Suprapubic skin (tissue), 4 donors: ENCODE results near the gene MARCHF10. TPM values are rescaled to one million over a fixed set of nuclear protein-coding genes. Genes with fewer than 3 reads are reported as not detected.

Experiments used
- DNase-seq, 2 donors: peaks; one replicate each; pipeline ENCODE4 v3.0.0-alpha.2; 2019; ENCODE audit warnings: low spot score in 2 of 2
- H3K27ac ChIP-seq: fragments of 200-600 bp; sonication (generic); one replicate; pipeline ENCODE4 v1.5.1; 2019
- H3K27me3 ChIP-seq: fragments of 200-600 bp; sonication (generic); one replicate; pipeline ENCODE4 v1.5.1; 2019
- H3K36me3 ChIP-seq: fragments of 200-600 bp; sonication (generic); one replicate; pipeline ENCODE4 v1.5.1; 2019
- H3K4me1 ChIP-seq: fragments of 200-600 bp; sonication (generic); one replicate; pipeline ENCODE4 v1.5.1; 2019
- H3K4me3 ChIP-seq: fragments of 200-600 bp; sonication (generic); one replicate; pipeline ENCODE4 v1.5.1; 2019; ENCODE audit warnings: mild to moderate bottlenecking
- H3K9me3 ChIP-seq: fragments of 200-600 bp; sonication (generic); one replicate; pipeline ENCODE4 v1.5.1; 2019
- EP300 ChIP-seq: sonication (generic); formaldehyde crosslinking; IDR thresholded peaks from one replicate; pipeline ENCODE4 v1.6.1; 2017; ENCODE audit warnings: antibody characterized with exemption
- POLR2A ChIP-seq, 2 donors: fragments of 450-650 bp; IDR thresholded peaks; one replicate each; pipeline ENCODE4 v1.6.1; 2017; ENCODE audit warnings: antibody characterized with exemption in 2 of 2, mild to moderate bottlenecking in 2 of 2, moderate library complexity in 2 of 2
- POLR2AphosphoS5 ChIP-seq, 3 donors: sonication (generic); formaldehyde crosslinking; IDR thresholded peaks; one replicate each; pipeline ENCODE4 v1.6.1; 2017; ENCODE audit warnings: antibody characterized with exemption in 3 of 3
- WGBS: methylation state at CpG from one replicate; pipeline ENCODE4 v1.1.5; 2018; 5-methylcytosine and 5-hydroxymethylcytosine counted together
- total RNA-seq, 4 donors: library from RNA; depleted of rRNA; stranded (reverse); fragments of >200 nt; gene quantifications; one replicate each; pipeline ENCODE4 v1.1.0, GENCODE V29; 2016
- TF ChIP-seq, protein P1 (sequence below), 2 donors: fragments of 200-600 bp in 1 of 2; fragments of 450-650 bp in 1 of 2; sonication (generic) in 1 of 2; IDR thresholded peaks; one replicate each; pipeline ENCODE4 v1.5.1; 2016 to 2019; ENCODE audit warnings: antibody characterized with exemption in 2 of 2, mild to moderate bottlenecking in 1 of 2, moderate library complexity in 1 of 2

The MARCHF10 gene
- total RNA-seq, 4 donors from 2014 or later, result not detected

DNA sequence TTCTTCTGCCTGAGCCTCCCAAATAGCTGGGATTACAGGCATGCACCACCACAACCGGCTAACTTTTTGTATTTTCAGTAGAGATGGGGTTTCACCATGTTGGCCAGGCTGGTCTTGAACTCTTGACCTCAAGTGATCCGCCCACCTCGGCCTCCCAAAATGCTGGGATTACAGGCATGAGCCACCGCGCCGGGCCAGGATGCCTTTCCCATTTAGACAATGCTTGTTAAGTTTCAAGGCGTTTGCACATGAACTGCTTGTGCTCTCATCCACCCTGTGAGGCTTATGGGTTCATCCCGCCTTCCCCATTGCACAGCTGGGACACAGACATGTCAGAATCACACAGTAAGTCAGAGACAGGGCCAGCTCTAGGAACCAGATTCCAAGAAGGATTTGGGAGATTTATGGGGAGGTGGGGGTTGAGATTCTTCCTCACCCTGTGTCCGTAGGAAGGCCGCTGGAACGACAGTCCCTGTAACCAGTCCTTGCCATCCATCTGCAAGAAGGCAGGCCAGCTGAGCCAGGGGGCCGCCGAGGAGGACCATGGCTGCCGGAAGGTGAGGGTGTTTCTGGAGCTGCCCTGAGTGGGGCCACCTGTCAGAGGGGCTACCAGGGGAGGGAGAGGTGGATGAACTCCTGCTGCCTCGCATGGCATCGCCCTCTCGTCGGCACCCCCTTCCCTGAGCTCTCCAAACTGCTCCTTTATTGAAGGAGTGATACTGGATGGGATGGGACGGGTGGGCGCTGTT lies 134.3 kb downstream of the MARCHF10 start:
- Histone ChIP-seq H3K4me3 (no peak overlapping the region), H3K36me3 (peaks cover 26% of the 10 kb centered on the region), H3K4me1 (peaks cover 54% of the 10 kb centered on the region), H3K27me3 (no peaks in the 10 kb centered on the region), H3K9me3 (no peaks in the 10 kb centered on the region), H3K27ac (no peak overlapping the region)
- TF ChIP-seq EP300 (no peak), POLR2A (IDR thresholded peaks at IDR 0.05) (no peak), POLR2AphosphoS5 (IDR thresholded peaks at IDR 0.05) (no peak)
- TF ChIP-seq, protein P1, sequence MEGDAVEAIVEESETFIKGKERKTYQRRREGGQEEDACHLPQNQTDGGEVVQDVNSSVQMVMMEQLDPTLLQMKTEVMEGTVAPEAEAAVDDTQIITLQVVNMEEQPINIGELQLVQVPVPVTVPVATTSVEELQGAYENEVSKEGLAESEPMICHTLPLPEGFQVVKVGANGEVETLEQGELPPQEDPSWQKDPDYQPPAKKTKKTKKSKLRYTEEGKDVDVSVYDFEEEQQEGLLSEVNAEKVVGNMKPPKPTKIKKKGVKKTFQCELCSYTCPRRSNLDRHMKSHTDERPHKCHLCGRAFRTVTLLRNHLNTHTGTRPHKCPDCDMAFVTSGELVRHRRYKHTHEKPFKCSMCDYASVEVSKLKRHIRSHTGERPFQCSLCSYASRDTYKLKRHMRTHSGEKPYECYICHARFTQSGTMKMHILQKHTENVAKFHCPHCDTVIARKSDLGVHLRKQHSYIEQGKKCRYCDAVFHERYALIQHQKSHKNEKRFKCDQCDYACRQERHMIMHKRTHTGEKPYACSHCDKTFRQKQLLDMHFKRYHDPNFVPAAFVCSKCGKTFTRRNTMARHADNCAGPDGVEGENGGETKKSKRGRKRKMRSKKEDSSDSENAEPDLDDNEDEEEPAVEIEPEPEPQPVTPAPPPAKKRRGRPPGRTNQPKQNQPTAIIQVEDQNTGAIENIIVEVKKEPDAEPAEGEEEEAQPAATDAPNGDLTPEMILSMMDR (IDR thresholded peaks at IDR 0.05), result no peak
- peak in 1 of 2 donors; percentile 65 for DNase-seq
- 80% methylated on average over 11 of the region's 20 CpGs for WGBS

DNA sequence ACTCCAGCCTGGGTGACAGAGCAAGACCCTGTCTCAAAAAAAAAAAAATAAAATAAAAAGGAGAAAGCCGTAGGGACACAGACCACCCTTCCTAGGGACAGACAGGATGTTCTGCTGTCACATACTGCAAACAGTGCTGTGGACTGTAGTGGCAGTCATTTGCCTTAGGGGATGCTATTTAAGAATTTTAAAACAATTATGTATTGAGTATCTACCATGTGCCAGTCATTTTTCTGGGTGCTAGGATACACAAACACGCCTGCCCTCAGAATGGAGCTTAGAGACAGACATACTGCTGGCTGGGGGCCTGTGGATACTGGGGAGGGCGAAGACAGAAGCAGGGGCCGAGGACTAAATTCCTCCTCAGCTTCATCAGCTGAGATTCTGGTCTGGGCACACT lies 135.2 kb downstream of the MARCHF10 start:
- Histone ChIP-seq H3K36me3 (peaks cover 23% of the 10 kb centered on the region), H3K27ac (no peak overlapping the region), H3K4me3 (no peak overlapping the region), H3K9me3 (no peaks in the 10 kb centered on the region), H3K4me1 (peaks cover 62% of the 10 kb centered on the region), H3K27me3 (no peaks in the 10 kb centered on the region)
- WGBS, result 90% methylated on average over 4 of the region's 4 CpGs
- DNase-seq, result peak in 1 of 2 donors; percentile 49
- TF ChIP-seq POLR2A (IDR thresholded peaks at IDR 0.05), result no peak
- TF ChIP-seq POLR2AphosphoS5 (IDR thresholded peaks at IDR 0.05), result no peak
- no peak for TF ChIP-seq EP300
- TF ChIP-seq, protein P1 (IDR thresholded peaks at IDR 0.05), result no peak

DNA sequence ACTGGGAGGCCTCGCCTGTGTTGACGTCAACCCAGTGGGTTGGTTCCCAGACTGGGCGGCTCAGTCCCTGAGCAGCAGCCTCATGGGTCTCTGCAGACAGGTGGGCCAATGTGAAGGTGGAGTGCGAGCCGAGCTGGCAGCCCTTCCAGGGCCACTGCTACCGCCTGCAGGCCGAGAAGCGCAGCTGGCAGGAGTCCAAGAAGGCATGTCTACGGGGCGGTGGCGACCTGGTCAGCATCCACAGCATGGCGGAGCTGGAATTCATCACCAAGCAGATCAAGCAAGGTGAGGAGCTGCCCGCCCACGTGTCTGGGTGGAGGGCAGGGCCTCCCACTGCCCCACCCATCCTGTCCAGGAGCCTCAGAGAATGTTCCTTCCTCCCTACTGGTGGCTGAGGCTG lies 136.6 kb downstream of the MARCHF10 start:
- TF ChIP-seq POLR2AphosphoS5 (IDR thresholded peaks at IDR 0.05), result no peak
- TF ChIP-seq EP300, result no peak
- no peak for TF ChIP-seq POLR2A (IDR thresholded peaks at IDR 0.05)
- TF ChIP-seq, protein P1 (IDR thresholded peaks at IDR 0.05), result no peak
- H3K27me3 ChIP-seq, result no peaks in the 10 kb centered on the region
- H3K27ac ChIP-seq, result peak overlapping the region; percentile 75
- DNase-seq, result peak in 1 of 2 donors; percentile 80
- 64% methylated on average over 8 of the region's 14 CpGs for WGBS
- peaks cover 62% of the 10 kb centered on the region for H3K4me1 ChIP-seq
- no peak overlapping the region for H3K4me3 ChIP-seq
- no peaks in the 10 kb centered on the region for H3K9me3 ChIP-seq
- H3K36me3 ChIP-seq, result peaks cover 16% of the 10 kb centered on the region

DNA sequence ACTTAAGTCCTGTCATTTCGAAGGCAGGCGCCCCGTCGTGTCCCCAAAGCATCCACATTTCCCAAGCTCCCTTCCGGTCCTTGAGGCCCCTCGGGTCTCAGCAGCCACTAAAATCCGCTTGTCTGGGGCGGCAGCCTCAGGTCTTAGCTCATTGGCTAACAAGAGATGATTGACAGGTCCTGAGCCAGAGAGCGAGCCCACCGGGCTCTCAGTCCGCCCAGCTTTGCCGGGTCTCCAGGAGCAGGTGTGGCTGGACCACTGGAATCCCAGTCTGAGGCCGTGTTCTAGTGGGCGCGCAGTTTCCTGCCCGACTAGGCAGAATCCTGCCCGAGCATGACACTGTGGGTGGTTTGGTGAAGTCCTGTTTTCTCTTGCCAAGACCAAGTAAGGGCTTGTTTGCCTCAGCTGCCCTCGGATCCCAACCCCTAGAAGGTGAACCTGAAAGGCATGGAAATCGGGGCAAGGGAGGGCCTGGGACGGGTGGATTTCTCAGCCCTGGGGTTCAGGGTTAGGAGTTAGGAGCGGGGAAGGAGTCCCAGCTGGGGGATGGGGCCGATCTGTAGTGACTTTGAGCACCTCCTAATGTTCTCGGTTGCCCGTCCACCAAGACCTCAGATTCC lies 137.8 kb downstream of the MARCHF10 start:
- H3K4me1 ChIP-seq, result peaks cover 61% of the 10 kb centered on the region
- peaks cover 10% of the 10 kb centered on the region for H3K36me3 ChIP-seq
- no peaks in the 10 kb centered on the region for H3K9me3 ChIP-seq
- WGBS, result 58% methylated on average over 24 of the region's 24 CpGs
- no peak overlapping the region for H3K4me3 ChIP-seq
- DNase-seq, result peak in 1 of 2 donors; percentile 78
- no peak for TF ChIP-seq EP300
- TF ChIP-seq POLR2AphosphoS5 (IDR thresholded peaks at IDR 0.05), result peak in 1 of 3 donors; percentile 57
- peak overlapping the region; percentile 75 for H3K27ac ChIP-seq
- H3K27me3 ChIP-seq, result no peaks in the 10 kb centered on the region

DNA sequence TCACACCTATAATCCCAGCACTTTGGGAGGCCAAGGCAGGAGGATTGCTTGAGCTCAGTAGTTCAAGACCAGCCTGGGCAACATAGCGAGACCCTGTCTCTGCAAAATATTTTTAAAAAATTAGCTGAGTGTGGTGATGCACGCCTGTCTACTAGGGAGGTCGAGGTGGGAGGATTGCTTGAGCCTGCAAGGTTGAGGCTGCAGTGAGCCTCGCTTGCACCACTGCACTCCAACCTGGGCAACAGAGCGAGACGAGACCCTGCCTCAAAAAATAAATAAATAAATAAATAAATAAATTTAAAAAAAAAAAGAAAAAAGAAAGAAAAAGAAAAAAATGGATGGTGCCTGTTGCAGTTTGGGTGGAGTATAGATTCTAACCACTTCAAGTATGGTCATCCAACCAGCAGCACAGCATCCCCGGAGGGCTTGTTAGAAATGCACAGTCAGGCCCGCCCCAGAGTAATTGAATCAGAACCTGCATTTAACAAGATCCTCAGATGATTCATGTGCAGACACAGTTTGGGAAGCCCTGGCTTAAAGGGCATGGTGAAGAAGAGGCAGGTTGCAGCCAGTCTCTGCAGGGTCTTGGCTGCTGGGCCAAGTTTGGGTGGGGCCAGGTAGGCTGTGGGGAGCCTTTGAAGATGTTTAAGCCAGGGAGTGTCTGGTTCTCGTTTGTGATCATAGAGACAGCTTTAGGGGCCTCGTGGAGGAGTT lies 139.9 kb downstream of the MARCHF10 start:
- Histone ChIP-seq H3K27ac (peak overlapping the region; percentile 75), H3K27me3 (no peaks in the 10 kb centered on the region), H3K9me3 (no peaks in the 10 kb centered on the region), H3K36me3 (peaks cover 7% of the 10 kb centered on the region), H3K4me1 (peaks cover 50% of the 10 kb centered on the region), H3K4me3 (no peak overlapping the region)
- TF ChIP-seq, protein P1 (IDR thresholded peaks at IDR 0.05), result no peak
- no peak for TF ChIP-seq EP300
- peak in 1 of 3 donors; percentile 33 for TF ChIP-seq POLR2AphosphoS5 (IDR thresholded peaks at IDR 0.05)
- TF ChIP-seq POLR2A (IDR thresholded peaks at IDR 0.05), result no peak
- peak in 1 of 2 donors; percentile 72 for DNase-seq
- WGBS, result 55% methylated on average over 10 of the region's 10 CpGs
